ENCODE results near the gene RSPH6A. TPM values are rescaled to one million over a fixed set of nuclear protein-coding genes. Genes with fewer than 3 reads are reported as not detected.

RSPH6A gene
- total RNA-seq, 2 experiments from 2014 or later, result 0.17 to 0.25 TPM

DNA sequence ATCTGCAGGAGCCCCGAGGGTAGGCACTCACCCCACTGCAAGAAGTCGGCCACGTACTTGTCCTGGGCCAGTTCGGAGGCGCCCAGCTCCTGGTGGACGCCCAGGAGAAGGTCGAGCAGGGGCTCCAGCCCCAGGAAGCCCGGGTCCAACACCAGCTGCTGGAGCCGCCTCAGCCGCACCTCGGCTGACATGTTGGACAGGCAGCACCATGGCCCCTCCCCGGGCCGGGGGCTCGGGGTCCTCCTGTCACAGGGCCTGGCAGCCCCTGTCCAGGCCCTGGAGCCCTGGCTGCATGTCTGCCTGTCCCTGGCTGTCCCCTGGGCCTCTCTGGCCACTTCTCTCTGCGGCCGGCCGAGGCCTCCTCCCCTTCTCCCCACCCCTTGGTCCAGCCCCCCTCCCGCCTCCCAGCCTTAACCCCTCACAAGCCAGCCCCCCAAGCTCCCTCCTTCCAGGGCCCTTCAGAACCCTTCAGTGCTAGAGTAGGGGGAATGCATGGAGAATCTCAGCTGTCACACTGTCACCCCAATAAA, 32.9 kb downstream of the RSPH6A start, which contains the start of gene DMPK:
Gene DMPK (minus strand): TSS at position 329 of the 530 bp plus-strand sequence. CDS start 138 bp downstream, at position 191.
- DNase-seq (no peak), ATAC-seq (ENCODE audit: poor library complexity) (no peak)
- intact Hi-C loops (cut with DNase I, micrococcal nuclease), result no loop called here
- Histone ChIP-seq H3K36me3 (ENCODE audit: insufficient read depth, low read length) (peaks cover 16% of the 10 kb centered on the region), H3K4me3 (ENCODE audit: low read length) (no peak within 1 kb of the TSS), H3K4me1 (ENCODE audit: insufficient read depth, low read length) (peaks cover 24% of the 10 kb centered on the region), H3K27me3 (ENCODE audit: control insufficient read depth in 1 of 2, insufficient read depth in 2 of 2, low read length in 2 of 2) (peaks cover 22 to 38% of the 10 kb centered on the region in 2 experiments), H3K27ac (ENCODE audit: low read depth in 1 of 2, low read length in 2 of 2) (no peak within 1 kb of the TSS), H3K9me3 (ENCODE audit: control insufficient read depth in 1 of 2, insufficient read depth in 1 of 2, low read length in 2 of 2) (peaks cover 0 to 18% of the 10 kb centered on the region in 2 experiments)
- ChIA-PET POLR2A (interaction anchor here (1.4 kb wide), 2 partner anchors 11 to 12 kb away, joined by 5 to 6 read pairs; partner anchors contain the start of genes DMWD and SIX5), CTCF (interaction anchor here (0.6 to 1.2 kb wide), 4 partner anchors 10 to 343 kb away, joined by 3 to 14 read pairs (median 4); partner anchors contain the start of gene SIX5)
- Mint-ChIP-seq H3K27ac (no peak within 1 kb of the TSS), H3K4me3 (no peak within 1 kb of the TSS), H3K9me3 (no peaks in the 10 kb centered on the region), H3K27me3 (peaks cover 34% of the 10 kb centered on the region), H3K36me3 (ENCODE audit: low read depth) (peaks cover 28% of the 10 kb centered on the region), H3K4me1 (ENCODE audit: low read depth) (peaks cover 23% of the 10 kb centered on the region)
- TF ChIP-seq, protein P1, sequence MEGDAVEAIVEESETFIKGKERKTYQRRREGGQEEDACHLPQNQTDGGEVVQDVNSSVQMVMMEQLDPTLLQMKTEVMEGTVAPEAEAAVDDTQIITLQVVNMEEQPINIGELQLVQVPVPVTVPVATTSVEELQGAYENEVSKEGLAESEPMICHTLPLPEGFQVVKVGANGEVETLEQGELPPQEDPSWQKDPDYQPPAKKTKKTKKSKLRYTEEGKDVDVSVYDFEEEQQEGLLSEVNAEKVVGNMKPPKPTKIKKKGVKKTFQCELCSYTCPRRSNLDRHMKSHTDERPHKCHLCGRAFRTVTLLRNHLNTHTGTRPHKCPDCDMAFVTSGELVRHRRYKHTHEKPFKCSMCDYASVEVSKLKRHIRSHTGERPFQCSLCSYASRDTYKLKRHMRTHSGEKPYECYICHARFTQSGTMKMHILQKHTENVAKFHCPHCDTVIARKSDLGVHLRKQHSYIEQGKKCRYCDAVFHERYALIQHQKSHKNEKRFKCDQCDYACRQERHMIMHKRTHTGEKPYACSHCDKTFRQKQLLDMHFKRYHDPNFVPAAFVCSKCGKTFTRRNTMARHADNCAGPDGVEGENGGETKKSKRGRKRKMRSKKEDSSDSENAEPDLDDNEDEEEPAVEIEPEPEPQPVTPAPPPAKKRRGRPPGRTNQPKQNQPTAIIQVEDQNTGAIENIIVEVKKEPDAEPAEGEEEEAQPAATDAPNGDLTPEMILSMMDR (IDR thresholded peaks at IDR 0.05), result no peak

DNA sequence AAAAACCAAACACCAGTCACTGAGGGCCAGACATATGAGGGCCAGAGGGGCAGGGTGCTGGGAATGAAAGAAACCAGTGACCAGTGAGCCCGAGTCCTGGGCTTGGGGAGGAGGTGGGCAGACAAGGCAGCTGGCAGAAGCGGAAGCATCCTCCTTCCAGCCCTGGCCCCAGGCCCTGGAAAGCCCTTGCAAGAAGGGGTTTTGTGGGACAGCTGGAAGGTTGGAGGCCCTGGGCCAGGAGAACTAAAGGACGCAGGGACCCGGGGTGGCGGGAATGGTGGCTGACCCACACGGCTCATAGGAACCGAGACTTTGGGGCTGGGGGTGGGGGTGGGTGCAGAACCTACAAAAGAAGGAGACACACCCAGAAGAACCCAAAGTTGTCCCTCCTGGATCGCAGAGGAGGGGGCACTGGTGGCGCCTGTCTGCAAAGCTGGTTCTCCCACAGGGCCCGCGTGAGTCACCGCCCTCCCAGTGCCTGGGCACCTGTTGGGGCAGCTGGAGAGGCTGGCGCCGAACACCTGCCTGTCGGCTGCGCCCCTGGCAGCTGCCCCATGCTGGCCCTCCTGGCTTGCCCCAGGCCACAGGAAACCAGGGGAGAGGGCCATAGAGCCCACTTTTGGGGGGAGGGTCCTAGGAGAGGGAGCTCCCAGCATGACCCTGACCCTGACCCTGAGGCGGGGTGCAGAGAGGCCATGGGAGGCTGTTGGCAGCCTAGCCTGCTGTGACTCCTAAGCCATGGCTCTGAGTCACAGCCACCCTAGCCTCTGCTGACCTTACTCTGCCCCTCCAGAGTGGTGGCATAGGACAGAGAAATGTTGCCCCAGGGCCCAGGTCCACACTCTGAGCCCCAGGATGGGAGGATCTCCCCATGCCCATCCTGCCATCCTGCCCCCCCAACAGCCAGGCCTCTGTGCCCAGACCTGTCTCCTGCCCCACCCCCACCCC, 33.6 kb downstream of the RSPH6A start:
- Histone ChIP-seq H3K4me1 (ENCODE audit: insufficient read depth, low read length) (peaks cover 24% of the 10 kb centered on the region), H3K4me3 (ENCODE audit: low read length) (no peak overlapping the region), H3K27ac (ENCODE audit: low read depth in 1 of 2, low read length in 2 of 2) (no peak overlapping the region), H3K27me3 (ENCODE audit: control insufficient read depth in 1 of 2, insufficient read depth in 2 of 2, low read length in 2 of 2) (peaks cover 22 to 39% of the 10 kb centered on the region in 2 experiments), H3K36me3 (ENCODE audit: insufficient read depth, low read length) (peaks cover 17% of the 10 kb centered on the region), H3K9me3 (ENCODE audit: control insufficient read depth in 1 of 2, insufficient read depth in 1 of 2, low read length in 2 of 2) (peaks cover 0 to 14% of the 10 kb centered on the region in 2 experiments)
- POLR2A ChIA-PET, result interaction anchor here (1.4 kb wide), 2 partner anchors 11 to 12 kb away, joined by 5 to 6 read pairs; partner anchors contain the start of genes DMWD and SIX5
- intact Hi-C loops (cut with DNase I, micrococcal nuclease), result no loop called here
- Mint-ChIP-seq H3K4me1 (ENCODE audit: low read depth) (peaks cover 23% of the 10 kb centered on the region), H3K27ac (no peak overlapping the region), H3K4me3 (no peak overlapping the region), H3K9me3 (no peaks in the 10 kb centered on the region), H3K27me3 (peaks cover 34% of the 10 kb centered on the region), H3K36me3 (ENCODE audit: low read depth) (peaks cover 28% of the 10 kb centered on the region)
- CTCF ChIA-PET, result interaction anchor here (0.6 to 2.9 kb wide), 2 partner anchors 12 to 342 kb away, joined by 4 to 59 read pairs; partner anchors contain the start of gene SIX5
- no peak for ATAC-seq (ENCODE audit: poor library complexity)
- no peak for DNase-seq
- TF ChIP-seq, protein P1 (IDR thresholded peaks at IDR 0.05), result no peak

DNA sequence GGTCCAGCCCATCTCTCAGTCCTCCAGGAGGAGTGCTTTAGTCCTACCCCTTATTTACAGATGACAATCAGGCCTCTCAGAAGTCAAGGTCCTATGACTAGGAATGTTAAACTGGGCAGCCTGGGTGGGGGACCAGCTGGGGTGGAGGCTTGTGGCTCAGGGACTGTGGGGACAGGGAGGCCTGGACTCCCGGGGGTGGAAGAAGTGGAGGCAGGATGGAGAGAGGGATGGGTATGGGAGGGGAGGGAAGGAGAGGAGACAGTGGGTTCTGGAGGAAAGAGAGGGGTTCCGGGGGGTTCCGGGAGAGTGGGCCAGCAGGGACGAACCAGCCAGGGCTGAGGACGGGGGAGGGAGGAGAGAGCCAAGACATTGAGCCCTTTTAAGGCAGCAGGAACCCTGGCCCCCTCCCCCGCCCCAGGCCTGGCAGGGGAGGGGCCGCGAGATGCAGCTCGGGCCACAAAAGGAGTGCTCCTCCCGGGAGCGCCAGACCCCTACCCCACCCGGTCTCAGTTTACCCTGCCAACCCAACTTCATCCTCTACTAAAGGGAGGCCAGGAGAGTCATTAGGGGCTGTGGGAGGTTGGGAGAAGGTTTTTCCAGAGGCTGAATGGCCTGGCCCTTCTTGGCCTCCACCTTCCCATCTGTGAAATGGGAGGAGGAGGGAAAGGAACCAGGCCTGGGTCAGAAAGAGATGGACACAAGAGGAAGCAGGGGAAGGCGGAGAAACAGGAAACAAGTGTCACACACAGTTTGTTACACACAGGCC, 34.5 kb downstream of the RSPH6A start:
- H3K4me1 Mint-ChIP-seq (ENCODE audit: low read depth), result peaks cover 23% of the 10 kb centered on the region
- no peak overlapping the region for H3K27ac ChIP-seq (ENCODE audit: low read depth in 1 of 2, low read length in 2 of 2)
- H3K4me3 Mint-ChIP-seq, result no peak overlapping the region
- no peak overlapping the region for H3K4me3 ChIP-seq (ENCODE audit: low read length)
- peaks cover 24% of the 10 kb centered on the region for H3K4me1 ChIP-seq (ENCODE audit: insufficient read depth, low read length)
- intact Hi-C loops (cut with DNase I, micrococcal nuclease), result no loop called here
- H3K36me3 ChIP-seq (ENCODE audit: insufficient read depth, low read length), result peaks cover 13% of the 10 kb centered on the region
- ChIA-PET POLR2A (no interaction called here), CTCF (interaction anchor here (2.9 kb wide), 1 partner anchor 11 kb away, joined by 59 read pairs; the partner anchor contains the start of gene SIX5)
- H3K36me3 Mint-ChIP-seq (ENCODE audit: low read depth), result peaks cover 24% of the 10 kb centered on the region
- peaks cover 22 to 39% of the 10 kb centered on the region in 2 experiments for H3K27me3 ChIP-seq (ENCODE audit: control insufficient read depth in 1 of 2, insufficient read depth in 2 of 2, low read length in 2 of 2)
- no peak overlapping the region for H3K27ac Mint-ChIP-seq
- DNase-seq, result no peak
- H3K9me3 ChIP-seq (ENCODE audit: control insufficient read depth in 1 of 2, insufficient read depth in 1 of 2, low read length in 2 of 2), result peaks cover 0 to 14% of the 10 kb centered on the region in 2 experiments
- H3K9me3 Mint-ChIP-seq, result no peaks in the 10 kb centered on the region
- peaks cover 34% of the 10 kb centered on the region for H3K27me3 Mint-ChIP-seq
- TF ChIP-seq, protein P1 (IDR thresholded peaks at IDR 0.05), result no peak
- no peak for ATAC-seq (ENCODE audit: poor library complexity)

All from CD4-positive, alpha-beta T cell (primary cell).